Vagina (tissue), 2 donors: ENCODE measurements around the gene ETV5. TPM values are rescaled to one million over a fixed set of nuclear protein-coding genes. Genes with fewer than 3 reads are reported as not detected.

Source experiments
- DNase-seq, 2 donors: peaks; one replicate each; pipeline ENCODE4 v3.0.0-alpha.2; 2017; ENCODE audit errors: extremely low spot score in 2 of 2
- H3K27ac ChIP-seq: fragments of 200-600 bp; sonication (generic); one replicate; pipeline ENCODE4 v1.5.1; 2019
- H3K27me3 ChIP-seq: fragments of 200-600 bp; sonication (generic); one replicate; pipeline ENCODE4 v1.5.1; 2019
- H3K36me3 ChIP-seq, 2 donors: fragments of 200-600 bp; sonication (generic); one replicate each; pipeline ENCODE4 v1.5.1; 2017 to 2019
- H3K4me1 ChIP-seq: fragments of 200-600 bp; sonication (generic); one replicate; pipeline ENCODE4 v1.5.1; 2019
- H3K4me3 ChIP-seq, 2 donors: fragments of 200-600 bp; sonication (generic); 1 replicate in 1 of 2; 2 replicates in 1 of 2; pipeline ENCODE4 v1.5.1; 2016 to 2019
- H3K9me3 ChIP-seq: fragments of 200-600 bp; sonication (generic); one replicate; pipeline ENCODE4 v1.5.1; 2019
- POLR2A ChIP-seq, 2 donors: fragments of 450-650 bp; IDR thresholded peaks; one replicate each; pipeline ENCODE4 v1.6.1; 2017; ENCODE audit warnings: antibody characterized with exemption in 2 of 2, mild to moderate bottlenecking in 2 of 2, moderate library complexity in 2 of 2
- POLR2AphosphoS5 ChIP-seq, 2 donors: sonication (generic); formaldehyde crosslinking; IDR thresholded peaks; one replicate each; pipeline ENCODE4 v1.9.0; 2017; ENCODE audit warnings: antibody characterized with exemption in 2 of 2, mild to moderate bottlenecking in 2 of 2, low read depth in 1 of 2; ENCODE audit not compliant: insufficient read depth in 1 of 2
- intact Hi-C: fragments of 100-400 bp; cut with DNase I; formaldehyde crosslinking; loops from one replicate; pipeline ENCODE4 v1.15.1; 2023
- total RNA-seq: library from RNA; depleted of rRNA; stranded (reverse); fragments of >200 nt; gene quantifications from one replicate; pipeline ENCODE4 v1.2.3, GENCODE V29; 2016
- TF ChIP-seq, protein P1 (sequence below), 3 experiments: fragments of 450-650 bp in 2 of 3; fragments of 200-600 bp in 1 of 3; sonication (generic) in 1 of 3; IDR thresholded peaks; one replicate each; pipeline ENCODE4 v1.5.1; 2017 to 2019; ENCODE audit warnings: antibody characterized with exemption in 3 of 3, mild to moderate bottlenecking in 2 of 3, moderate library complexity in 2 of 3

Gene ETV5
- total RNA-seq, 1 donor from 2014 or later, result 18.4 TPM

GRCh38 chr3:186083746-186084145 lies 25.1 kb downstream of the ETV5 start:
- Histone ChIP-seq H3K9me3 (no peaks in the 10 kb centered on the region), H3K4me3 (no peak overlapping the region), H3K27me3 (no peaks in the 10 kb centered on the region), H3K36me3 (peaks cover 0 to 5% of the 10 kb centered on the region in 2 donors), H3K4me1 (no peaks in the 10 kb centered on the region), H3K27ac (no peak overlapping the region)
- intact Hi-C loops, result no loop called here
- DNase-seq, result no peak
- no peak for TF ChIP-seq POLR2A (IDR thresholded peaks at IDR 0.05)
- no peak for TF ChIP-seq POLR2AphosphoS5 (IDR thresholded peaks at IDR 0.05; ENCODE audit: insufficient read depth in 1 of 2, low read depth in 1 of 2)
- TF ChIP-seq, protein P1, sequence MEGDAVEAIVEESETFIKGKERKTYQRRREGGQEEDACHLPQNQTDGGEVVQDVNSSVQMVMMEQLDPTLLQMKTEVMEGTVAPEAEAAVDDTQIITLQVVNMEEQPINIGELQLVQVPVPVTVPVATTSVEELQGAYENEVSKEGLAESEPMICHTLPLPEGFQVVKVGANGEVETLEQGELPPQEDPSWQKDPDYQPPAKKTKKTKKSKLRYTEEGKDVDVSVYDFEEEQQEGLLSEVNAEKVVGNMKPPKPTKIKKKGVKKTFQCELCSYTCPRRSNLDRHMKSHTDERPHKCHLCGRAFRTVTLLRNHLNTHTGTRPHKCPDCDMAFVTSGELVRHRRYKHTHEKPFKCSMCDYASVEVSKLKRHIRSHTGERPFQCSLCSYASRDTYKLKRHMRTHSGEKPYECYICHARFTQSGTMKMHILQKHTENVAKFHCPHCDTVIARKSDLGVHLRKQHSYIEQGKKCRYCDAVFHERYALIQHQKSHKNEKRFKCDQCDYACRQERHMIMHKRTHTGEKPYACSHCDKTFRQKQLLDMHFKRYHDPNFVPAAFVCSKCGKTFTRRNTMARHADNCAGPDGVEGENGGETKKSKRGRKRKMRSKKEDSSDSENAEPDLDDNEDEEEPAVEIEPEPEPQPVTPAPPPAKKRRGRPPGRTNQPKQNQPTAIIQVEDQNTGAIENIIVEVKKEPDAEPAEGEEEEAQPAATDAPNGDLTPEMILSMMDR (IDR thresholded peaks at IDR 0.05), result no peak

GRCh38 chr3:186082150-186082549 lies 26.7 kb downstream of the ETV5 start:
- Histone ChIP-seq H3K27ac (no peak overlapping the region), H3K9me3 (no peaks in the 10 kb centered on the region), H3K4me3 (no peak overlapping the region), H3K36me3 (peaks cover 0 to 5% of the 10 kb centered on the region in 2 donors), H3K27me3 (no peaks in the 10 kb centered on the region), H3K4me1 (no peaks in the 10 kb centered on the region)
- intact Hi-C loops, result no loop called here
- TF ChIP-seq POLR2AphosphoS5 (IDR thresholded peaks at IDR 0.05; ENCODE audit: insufficient read depth in 1 of 2, low read depth in 1 of 2) (no peak), POLR2A (IDR thresholded peaks at IDR 0.05) (no peak)
- TF ChIP-seq, protein P1 (IDR thresholded peaks at IDR 0.05), result no peak
- DNase-seq, result no peak

DNA sequence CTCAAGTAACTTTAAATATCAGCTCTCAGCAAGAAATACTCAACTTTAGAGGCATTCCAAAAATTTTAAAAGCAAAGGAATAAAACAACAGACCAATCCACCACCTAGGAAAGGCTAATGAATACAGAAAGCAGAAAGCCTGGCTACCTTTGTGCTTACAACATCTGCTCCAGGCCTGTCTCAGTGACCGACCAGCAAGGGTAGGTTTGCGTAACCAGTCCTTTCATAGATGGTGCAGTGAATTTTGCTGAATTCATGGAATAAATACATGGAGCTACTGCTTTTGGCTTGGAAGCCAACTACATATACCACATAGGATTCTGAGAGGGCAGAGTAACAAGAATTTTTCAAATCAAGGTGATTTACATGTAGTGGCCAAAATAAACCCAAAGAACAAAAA lies 27.2 kb downstream of the ETV5 start:
- no peaks in the 10 kb centered on the region for H3K9me3 ChIP-seq
- H3K27me3 ChIP-seq, result no peaks in the 10 kb centered on the region
- H3K36me3 ChIP-seq, result peaks cover 0 to 5% of the 10 kb centered on the region in 2 donors
- no peaks in the 10 kb centered on the region for H3K4me1 ChIP-seq
- TF ChIP-seq POLR2A (IDR thresholded peaks at IDR 0.05) (no peak), POLR2AphosphoS5 (IDR thresholded peaks at IDR 0.05; ENCODE audit: insufficient read depth in 1 of 2, low read depth in 1 of 2) (no peak)
- TF ChIP-seq, protein P1 (IDR thresholded peaks at IDR 0.05), result no peak
- DNase-seq, result no peak
- H3K4me3 ChIP-seq, result no peak overlapping the region
- no peak overlapping the region for H3K27ac ChIP-seq
- intact Hi-C loops, result no loop called here

- TF ChIP-seq, protein P1 (IDR thresholded peaks at IDR 0.05), result no peak
- TF ChIP-seq POLR2A (IDR thresholded peaks at IDR 0.05) (no peak), POLR2AphosphoS5 (IDR thresholded peaks at IDR 0.05; ENCODE audit: insufficient read depth in 1 of 2, low read depth in 1 of 2) (no peak)
- DNase-seq, result no peak
- Histone ChIP-seq H3K36me3 (peaks cover 0 to 5% of the 10 kb centered on the region in 2 donors), H3K9me3 (no peaks in the 10 kb centered on the region), H3K27ac (no peak overlapping the region), H3K4me1 (no peaks in the 10 kb centered on the region), H3K4me3 (no peak overlapping the region), H3K27me3 (no peaks in the 10 kb centered on the region)
- intact Hi-C loops, result no loop called here
These were observed 27.9 kb downstream of the ETV5 start for GRCh38 chr3:186080849-186081438.

DNA sequence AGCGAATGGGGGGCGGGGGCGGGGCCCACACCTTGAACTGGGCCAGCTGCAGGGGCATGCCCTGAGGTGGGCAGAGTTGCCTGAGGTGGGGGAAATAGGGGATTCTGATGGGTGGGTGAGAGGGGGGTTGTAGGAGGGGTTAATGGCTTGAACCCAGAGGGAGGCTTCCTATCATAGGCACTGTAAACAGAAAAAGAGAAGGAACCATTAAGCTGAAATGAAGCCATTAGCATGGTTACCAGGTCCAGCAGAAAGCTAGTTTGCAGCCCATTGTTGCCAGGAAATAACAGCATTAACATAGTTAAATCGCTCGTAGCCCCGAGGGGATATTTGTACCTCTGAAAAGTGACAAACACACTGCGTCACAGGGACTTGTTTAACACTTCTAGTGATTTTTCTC lies 29.0 kb downstream of the ETV5 start:
- TF ChIP-seq, protein P1 (IDR thresholded peaks at IDR 0.05), result no peak
- no peak for TF ChIP-seq POLR2A (IDR thresholded peaks at IDR 0.05)
- TF ChIP-seq POLR2AphosphoS5 (IDR thresholded peaks at IDR 0.05; ENCODE audit: insufficient read depth in 1 of 2, low read depth in 1 of 2), result no peak
- H3K9me3 ChIP-seq, result peaks cover 3% of the 10 kb centered on the region
- H3K4me3 ChIP-seq, result no peak overlapping the region
- H3K27me3 ChIP-seq, result no peaks in the 10 kb centered on the region
- no peaks in the 10 kb centered on the region for H3K4me1 ChIP-seq
- peaks cover 0 to 5% of the 10 kb centered on the region in 2 donors for H3K36me3 ChIP-seq
- no peak for DNase-seq
- intact Hi-C loops, result no loop called here
- H3K27ac ChIP-seq, result no peak overlapping the region
